CD4-positive, alpha-beta T cell treated with Interleukin-15 for 1 hour (primary cell): Measurements from ENCODE around the gene FREY1.

Experiments used
- DNase-seq: peaks from one replicate; pipeline ENCODE4 v3.0.0-alpha.2; 2020

FREY1 gene

DNA sequence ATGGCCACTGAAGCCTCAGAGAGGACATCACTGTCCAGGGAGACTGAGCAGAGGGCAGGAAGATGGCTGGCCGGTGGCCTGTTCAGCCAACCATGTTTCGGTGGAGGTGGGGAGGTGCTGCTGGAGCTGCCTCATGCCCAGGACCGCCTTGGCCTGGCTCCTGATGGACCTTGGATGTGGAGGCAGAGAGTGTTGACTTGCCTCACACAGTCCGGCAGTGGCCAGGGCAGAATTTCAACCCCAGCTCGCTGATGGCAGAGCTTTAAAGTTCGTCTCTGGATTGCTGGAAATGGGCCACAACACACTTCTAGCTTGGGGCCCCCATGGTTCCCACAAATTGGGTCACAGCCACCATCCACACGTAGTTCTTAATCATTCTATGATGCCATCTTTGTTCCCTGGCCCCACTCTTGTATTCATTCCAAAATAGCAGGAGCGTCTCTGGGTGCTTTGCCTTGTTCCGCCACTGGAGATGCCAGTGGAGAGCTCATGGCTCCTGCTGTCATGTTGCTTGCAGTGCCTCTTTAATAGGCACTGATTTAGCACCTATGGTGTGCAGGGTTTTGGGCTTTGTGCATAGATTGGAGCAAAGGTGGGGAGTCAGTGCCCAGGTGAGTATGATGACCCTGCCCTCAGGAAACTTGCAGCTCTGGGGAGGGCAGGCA, 16.1 kb downstream of the FREY1 start:
- DNase-seq: no peak

DNA sequence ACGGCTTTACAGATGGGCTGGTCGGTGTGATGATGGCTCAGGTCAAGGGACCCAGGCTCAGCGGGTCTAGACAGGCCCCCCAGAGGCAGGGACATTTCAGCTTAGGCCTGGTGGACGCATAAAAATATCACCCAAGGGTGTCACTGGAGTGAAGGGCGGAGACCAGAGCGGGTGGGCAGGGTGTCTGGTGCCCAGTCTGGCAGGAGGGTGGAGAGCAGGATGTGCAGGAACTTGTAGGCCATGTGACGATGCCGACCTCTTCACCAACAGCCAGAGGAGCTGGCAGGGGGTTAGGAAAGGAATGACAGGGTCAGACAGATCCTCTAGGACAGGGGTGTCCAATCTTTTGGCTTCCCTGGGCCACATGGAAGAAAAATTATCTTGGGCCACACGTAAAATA, 17.1 kb downstream of the FREY1 start:
- DNase-seq: no peak

DNA sequence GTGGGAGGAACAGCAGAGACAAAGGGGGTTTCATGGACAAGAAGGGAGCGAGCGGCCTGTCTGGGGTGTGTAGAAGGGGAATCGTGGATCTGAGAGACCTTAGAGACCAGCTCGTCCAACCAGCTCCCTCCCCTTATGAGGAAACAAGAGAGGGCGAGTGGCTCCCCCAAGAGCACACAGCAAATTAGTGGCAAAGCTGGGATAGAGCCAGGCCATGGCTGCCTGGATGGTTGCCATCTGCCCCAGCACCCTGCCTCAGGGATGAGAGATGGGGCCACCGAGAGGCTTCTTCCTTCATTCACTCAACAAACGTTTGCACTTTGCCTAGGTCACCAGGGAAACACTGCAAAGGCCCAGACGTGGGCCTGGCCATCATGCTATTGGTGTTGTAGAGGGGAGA, 17.5 kb downstream of the FREY1 start:
- DNase-seq: no peak

DNA sequence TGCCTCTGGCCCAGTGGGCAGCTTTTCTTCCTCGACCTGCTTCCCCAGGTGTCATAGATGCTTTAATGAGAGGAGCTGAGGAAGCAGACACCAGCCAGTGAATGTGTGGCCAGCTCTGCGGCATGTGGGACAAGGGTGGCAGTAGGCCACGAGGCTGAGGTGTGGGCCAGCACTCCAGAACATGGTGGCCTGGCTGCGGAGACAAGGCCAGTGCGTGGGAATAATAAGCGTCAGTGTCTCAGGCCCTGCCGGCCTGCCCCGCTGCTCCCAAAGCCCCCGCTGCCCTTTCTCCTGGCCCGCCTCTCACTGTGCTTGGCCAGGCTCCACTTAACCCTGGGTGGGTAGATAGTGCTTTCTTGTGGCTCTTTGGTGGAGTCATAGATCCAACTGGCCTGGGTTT, 19.5 kb downstream of the FREY1 start:
- DNase-seq: no peak

DNA sequence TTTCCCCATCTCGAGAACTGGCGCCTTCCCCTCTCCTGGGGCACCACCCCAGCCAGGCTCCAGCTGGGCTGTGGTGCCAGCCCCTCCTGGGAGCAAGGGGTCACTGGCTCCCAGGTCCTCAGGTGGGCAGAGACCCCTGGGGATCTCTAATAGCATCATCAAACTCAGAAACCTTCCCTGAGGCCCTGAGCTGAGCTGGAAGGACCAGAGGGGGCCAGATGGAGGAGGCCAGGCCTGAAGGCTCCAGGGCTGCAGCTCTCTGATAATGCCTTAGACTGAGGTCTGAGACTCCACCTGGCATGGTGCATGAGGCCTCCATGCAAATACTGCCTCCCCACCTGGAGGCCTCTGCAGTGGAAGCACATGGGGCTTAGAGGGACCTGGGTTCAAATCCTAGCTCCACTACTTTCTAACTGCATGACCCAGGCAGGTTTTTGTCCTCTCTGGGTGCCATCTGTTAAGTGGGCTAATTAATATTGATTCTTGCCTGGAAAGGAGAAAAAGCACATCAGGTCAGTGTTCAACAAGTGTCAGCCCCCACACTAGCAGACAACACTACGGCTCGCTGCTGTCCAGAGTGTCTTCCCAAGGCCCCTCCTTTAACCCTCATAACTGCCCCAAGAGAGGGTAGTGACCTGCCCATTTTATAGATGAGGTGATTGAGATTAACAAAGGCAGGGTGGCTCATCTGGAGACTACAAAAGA, 20.1 kb downstream of the FREY1 start:
- no peak for DNase-seq

DNA sequence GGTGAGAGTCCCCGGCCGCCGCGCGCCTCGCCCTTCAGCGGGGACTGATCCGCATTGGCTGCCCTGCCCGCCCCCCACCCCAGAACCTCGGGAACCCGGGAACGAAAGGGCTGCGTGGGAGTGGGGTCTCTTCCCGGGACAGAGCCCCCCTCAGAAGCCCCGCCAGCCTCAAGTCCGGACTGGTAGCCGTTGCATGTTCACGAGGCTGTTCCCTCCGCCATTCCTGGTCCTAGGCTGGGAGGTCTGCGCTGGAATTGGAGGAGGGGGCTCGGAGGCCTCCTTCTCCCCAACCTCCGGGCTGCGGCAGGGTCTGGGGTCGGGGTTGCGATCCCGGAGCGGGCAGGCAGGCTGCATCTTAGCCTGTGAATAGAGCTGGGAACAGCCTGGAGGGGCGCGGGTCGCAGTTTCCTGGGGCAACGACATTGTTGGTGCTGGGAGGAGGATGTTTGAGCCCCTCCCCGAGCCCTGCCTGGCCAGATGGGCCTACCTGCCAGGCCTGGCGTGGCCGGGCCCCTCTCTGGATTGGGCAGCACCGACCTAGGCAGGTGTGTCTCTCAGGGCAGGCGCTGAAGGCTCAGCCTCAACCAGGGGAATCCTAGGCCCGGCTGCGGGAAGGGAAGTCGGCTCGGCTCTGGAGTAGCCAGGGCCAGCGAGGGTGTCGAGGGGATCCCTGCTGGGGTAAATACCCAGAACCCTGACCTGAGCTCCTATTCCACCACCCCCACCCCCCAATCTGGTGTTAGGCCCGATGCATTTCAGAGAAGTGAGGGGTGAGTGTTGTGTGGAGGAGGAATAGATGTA, 20.9 kb downstream of the FREY1 start:
- no peak for DNase-seq

DNA sequence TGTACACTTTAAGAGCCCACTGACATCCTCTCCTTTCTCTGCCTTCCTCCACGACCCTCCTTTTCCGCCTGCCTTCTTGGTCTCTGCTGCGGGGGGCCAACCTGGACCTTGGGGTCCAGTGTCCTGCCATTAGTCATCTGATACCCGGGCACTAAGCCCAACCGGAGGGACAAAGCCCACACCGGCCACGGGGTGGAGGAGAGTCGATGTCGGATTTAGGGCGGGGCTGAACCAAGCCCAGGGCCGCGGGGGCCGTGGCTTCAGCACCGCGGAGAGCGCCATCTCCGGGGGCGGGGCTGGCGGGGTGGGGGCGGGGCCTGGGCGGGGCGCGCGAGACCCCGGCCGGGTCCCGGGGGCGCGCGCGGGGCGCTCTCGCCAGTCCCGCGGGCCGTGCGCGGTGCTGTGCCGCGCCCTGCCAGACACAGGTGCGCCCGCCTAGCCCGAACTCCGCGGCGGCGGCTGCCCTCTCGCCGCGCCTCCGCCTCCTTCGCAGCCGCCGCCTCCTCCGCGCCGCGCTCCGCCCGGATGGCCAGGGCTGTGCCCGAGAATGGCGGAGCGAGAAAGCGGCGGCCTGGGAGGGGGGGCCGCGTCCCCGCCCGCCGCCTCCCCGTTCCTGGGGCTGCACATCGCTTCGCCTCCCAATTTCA, 21.7 kb downstream of the FREY1 start, which contains the start of gene MAPK8IP1:
MAPK8IP1 (plus strand) TSS at position 378 of the 647 bp plus-strand sequence; CDS start at position 548, 170 bp downstream.
- DNase-seq: peak; percentile 48

DNA sequence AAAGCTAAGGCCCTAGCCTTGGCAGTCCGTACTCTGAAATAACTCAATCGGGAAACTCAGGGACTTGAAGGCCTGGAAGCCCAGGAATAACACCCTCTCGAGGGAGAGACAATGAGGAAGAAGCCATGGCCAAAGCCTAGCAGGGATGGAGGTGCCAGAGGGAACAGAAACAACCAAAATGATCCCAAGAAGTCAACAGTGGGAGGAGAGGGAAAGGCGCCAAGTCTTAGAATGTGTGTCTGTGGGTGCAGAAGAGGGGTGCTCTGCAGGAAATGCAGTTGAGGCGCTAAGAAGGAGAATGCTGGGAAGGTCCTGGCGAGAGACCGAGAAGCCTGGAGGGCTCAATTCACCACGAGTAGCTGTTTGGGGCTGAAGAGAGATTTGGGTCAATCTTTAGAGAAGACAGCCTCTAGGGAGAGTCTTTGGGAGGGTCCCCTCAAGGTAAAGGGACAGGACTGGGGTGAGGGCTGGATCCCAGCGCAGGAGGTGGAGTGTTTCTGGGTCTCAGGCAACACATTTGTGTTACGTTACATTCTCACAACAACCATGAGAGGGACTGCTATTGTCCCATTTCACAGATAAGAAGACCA, 22.4 kb downstream of the FREY1 start:
- no peak for DNase-seq

DNA sequence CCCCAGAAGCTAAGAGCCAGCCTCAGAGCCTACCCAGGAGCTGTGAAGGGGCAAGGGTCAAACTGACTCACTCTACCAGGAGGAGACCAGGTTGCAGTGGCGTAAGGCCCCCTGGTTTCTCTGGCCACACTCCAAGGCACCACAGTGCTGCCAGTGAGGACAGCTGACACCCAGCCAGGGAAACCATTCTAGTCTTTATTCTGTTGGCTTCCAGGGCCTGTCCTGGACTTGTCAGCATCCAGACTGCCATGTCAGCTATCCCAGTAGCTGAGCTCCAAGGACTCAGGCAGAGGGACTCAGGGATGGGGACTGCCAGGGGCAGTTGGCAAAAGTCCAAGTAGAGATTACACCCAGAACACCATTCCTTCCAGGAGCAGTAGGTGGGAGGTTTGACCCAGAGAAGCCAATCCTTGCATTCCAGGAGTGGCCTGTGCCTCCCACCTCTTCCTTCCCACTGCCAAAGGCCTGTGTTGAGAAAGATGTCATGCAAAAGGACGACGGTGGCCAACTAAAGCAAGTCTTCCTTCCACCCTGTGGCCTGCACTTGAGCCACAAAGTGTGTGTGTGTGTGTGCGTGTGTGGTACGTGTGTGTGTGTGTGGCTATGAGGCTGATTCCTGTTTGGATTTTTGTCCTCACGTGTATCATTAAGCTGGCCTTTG, 25.2 kb downstream of the FREY1 start:
- no peak for DNase-seq

DNA sequence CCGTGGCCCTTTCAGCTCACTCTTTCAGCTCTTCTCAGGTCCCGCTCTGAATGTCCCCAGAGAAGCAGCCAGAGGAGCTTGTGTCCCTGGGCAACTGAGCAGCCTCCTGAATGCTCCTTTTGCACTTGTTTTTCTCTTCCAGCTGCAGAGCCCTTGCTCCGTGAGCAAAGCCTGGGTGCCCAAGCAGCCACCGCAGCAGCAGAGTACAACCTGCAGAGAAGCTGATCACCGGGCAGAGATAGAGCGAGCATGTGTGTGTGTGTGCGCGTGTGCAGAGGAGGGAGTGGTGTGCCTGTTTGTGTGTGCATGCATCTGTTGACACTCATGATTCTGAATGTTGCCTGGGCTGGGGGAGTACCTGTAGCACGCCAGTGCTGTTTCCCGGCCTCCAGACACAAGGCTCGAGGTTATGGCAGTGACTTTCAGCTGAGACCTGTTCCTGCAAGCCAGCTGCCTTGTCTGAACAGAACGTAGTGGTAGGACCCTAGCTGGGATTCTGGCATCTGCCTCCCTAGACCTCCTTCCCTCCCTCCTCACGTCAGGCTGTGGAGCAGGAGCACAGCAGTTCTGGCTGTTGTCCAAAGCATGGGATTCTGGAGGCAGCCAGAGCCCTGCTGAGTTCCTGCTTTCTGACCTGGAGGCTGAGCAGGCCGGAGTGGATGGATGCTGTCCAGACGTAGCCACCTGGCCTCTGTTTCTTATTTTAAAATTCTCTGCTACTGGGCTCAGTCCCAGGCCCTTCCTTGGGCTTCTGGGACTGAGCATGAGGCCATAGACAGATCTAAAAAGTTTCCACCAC, 26.1 kb downstream of the FREY1 start:
- DNase-seq: no peak

DNA sequence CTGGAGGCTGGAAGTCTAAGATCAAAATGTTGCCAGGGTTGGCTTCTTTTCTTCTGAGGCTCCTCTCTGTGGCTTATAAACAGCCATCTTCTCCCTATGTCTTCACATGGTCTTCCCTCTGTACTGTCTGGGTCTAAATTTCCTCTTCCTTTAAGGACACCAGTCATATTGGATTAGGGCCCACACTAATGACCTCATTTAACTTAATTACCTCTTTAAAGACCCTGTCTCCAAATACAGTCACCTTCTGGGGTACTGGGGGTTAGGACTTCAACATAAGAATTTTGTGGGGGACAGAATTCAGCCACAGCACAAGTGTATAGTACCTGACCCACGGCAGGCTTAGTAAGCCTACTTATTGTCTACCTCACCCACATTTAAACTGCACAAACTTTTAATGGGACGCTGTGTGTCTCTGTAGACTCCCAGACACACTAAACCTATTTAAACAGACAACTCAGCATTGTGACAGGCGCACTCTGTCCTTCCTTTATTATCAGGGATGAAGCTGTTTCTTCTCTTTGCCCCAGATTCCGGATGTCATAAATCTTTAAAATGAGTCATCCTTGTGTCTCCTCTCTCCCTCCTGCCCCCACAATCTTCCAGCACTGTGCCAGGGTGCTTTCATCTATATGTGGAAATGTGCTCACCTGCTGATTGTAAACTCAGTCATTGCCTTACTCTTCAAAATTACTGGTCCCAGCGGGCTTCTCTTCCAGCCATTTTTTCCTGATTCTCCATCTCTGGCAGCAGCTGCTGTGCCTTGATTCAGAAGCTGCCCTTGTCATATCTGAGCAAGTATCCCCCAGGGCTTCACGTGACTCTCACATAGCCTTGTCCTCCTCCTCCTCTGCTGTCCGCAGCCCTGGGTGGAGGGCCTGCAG, 27.0 kb downstream of the FREY1 start:
- DNase-seq: no peak

DNA sequence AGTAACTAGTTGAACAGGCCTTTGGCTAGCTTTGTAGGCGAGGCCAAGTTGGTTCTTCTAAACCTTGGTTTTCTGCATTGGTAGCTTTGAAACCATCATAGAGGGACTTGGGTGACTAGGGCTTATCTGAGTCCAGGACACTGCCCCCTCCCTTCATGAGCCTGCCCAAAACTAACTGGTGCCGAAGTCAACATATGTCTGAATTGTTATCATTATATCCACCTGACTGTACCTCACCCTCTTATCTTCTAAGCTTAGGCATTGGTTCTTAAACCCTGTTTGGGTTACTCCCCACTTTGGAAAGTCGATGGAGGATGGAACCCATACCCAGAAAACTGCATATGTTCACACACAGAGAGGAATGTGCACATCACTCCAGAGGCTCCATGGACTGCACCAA, 29.2 kb downstream of the FREY1 start:
- DNase-seq: no peak

DNA sequence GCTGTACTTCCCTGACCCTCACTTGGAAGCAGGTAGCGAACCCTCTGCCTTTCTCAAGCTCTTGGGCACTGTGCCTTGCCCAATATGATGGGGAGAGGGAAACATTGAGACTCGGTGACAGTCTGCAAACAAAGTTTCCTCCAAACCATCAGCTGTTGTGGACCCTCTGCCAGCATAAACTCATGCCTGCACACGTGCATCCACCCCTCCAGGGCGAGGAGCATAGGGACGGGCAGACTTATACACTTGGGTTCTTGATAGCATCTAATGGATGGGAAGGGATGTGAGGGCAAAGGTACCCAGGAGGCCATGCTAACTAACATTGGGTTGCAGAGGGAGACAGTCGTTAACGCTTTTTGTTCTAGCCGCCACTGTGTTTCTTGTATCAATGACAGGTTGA, 29.9 kb downstream of the FREY1 start:
- DNase-seq: no peak

DNA sequence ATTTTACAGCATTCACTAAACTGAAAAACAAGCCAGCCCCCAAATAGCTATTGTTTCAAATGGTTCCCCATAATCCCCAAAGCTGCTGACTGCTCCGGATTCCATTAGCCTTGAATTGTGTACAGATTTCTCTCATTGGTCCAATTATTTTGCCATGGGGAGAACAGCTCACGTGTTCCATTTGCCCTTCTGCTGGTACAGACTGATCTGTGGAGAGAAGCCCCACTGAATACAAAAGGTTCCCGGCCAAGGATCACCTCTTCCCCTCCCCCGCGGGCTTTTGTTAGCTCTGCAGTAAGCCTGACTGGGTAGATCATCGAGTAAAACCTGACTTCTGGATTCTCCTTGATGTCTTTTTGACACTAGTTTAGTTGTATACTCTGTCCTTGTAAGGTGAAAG, 30.7 kb downstream of the FREY1 start:
- DNase-seq: no peak

DNA sequence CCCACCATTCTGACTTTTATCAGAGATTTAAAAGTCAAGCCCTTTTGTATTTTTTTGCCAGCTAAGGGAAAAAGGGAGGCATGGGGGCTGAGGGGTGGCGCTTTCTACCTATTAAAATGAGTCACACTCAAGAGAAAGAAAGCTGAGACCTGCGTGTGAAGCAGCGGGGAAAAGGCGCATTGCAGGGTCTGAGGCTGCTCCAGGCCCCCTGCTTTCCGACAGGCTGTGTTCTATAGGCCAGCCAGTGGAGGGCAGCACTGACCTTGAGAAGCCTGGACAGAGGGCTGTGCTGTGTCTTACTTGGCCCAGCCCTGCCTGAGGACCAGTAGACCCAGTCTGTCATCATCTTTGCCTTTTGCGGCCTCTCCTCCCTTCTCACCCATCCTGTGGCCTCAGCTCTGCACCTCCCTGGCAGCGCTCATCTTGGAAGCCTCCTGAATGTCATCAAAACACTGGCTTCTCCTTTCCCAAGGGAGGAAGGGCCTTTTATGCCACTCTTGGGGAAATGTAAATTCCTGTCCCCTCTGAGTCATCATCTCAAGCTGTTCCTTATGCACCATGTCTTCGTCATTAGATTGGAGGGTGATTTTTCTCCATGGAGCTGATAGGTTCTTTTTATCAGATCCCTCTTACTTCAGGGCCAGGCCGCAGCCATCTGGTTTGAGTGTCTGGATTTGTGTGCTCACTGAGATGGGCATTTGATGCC, 34.3 kb downstream of the FREY1 start:
- peak; percentile 35 for DNase-seq

DNA sequence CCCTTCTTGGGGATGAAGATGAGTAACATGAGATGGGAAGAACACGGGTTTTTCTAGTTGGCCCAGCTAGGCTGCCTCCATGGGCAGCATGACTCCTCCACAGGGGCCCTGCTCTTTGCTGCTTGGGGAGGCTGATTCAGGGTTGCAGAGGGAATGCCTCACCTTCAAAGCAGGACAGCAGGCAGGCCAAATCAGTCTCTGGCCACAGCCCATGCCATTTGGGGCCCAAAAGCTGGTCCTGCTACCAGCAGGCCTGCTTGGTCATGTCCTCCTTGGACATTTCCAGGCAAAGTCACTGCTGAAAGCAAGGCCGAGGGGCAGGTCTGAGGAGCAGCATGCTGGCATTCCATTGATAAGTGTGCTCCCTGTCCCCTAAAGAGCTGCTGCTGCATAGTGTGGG, 35.4 kb downstream of the FREY1 start:
- no peak for DNase-seq

DNA sequence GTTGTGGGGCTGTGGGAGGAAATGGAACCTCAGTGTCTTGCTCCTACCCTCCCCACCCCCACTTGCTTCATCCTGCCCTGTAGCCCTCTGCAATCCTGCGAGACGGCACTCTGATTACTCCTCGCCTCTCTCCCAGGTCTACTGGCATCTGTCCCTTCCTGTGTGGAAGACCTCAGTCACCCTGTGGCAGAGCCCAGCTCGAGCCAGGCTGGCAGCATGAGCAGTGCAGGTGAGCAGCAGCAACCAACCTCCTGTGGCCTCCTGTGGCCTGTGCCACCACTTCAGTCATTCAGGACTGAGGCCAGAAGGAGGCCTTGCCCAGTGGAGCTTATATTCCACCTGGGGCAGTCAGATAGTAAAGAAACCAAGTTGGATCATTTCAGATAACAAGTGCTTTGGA, 36.4 kb downstream of the FREY1 start:
- no peak for DNase-seq

DNA sequence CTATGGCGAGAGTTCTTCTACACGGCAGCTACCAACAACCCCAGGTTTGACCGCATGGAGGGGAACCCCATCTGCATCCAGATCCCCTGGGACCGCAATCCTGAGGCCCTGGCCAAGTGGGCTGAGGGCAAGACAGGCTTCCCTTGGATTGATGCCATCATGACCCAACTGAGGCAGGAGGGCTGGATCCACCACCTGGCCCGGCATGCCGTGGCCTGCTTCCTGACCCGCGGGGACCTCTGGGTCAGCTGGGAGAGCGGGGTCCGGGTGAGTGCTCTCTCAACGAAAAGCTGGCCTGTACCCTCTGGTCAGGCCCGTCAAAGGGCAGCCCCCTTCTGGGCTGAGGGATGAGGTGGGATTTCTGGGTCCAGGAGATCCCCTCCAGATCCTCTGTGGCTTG, 37.5 kb downstream of the FREY1 start:
- no peak for DNase-seq

DNA sequence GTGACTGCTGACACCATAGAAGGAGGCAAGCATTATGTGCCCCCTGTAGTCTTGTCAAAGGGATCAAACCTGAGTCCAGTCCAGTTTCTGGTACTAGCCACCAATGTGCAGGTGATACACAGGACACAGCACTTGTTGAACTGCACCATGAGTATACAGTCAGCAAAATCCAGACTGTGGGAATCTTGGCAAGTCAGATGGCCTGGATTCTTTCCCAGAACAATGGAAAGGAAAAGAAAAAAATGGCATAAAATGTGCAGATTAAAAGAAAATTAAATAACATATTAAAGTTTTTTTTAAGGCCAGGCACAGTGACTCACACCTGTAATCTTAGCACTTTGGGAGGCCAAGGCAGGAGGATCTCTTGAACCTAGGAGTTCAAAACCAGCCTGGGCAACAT, 43.0 kb downstream of the FREY1 start:
- no peak for DNase-seq
